ENCODE results near the gene ZNF148.

ZNF148 gene

GRCh38 chr3:125267460-125267859 lies 107.7 kb downstream of the ZNF148 start:
- no peak for DNase-seq

DNA sequence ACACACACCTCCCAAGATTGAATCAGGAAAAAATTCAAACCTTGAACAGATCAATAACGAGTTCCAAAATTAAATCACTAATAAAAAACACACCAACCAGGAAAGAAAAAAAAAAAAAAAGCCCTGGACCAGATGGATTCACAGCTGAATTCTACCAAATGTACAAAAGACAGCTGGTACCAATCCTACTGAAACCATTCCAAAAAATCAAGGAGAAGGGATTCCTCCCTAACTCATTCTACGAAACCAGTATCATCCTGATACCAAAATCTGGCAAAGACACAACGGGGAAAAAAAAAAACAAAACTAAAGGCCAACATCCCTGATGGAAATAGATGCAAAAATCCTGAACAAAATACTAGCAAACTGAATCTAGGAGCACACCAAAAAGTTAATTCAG lies 108.2 kb downstream of the ZNF148 start:
- no peak for DNase-seq

- DNase-seq = no peak
These were observed 113.0 kb downstream of the ZNF148 start for GRCh38 chr3:125262161-125262560.

GRCh38 chr3:125261031-125261430 lies 114.1 kb downstream of the ZNF148 start:
- no peak for DNase-seq

DNA sequence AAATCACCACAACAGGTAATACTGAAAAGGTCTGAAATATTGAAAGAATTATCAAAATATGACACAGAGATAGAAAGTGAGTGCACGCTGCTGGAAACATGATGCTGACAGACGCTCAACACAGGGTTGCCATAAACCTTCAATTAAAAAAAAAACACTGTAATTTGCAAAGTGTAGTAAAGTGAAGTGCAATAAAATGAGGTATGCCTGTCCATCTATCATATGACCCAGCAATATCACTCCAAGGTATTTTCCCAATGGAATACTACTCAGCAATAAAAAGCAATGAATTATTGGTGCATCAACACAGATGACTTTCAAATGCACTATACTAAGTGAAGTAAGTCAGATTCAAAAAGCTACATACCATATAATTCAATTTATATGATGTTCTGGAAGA lies 115.0 kb downstream of the ZNF148 start:
- DNase-seq = no peak

GRCh38 chr3:125257536-125257935 lies 117.6 kb downstream of the ZNF148 start:
- DNase-seq = no peak

DNA sequence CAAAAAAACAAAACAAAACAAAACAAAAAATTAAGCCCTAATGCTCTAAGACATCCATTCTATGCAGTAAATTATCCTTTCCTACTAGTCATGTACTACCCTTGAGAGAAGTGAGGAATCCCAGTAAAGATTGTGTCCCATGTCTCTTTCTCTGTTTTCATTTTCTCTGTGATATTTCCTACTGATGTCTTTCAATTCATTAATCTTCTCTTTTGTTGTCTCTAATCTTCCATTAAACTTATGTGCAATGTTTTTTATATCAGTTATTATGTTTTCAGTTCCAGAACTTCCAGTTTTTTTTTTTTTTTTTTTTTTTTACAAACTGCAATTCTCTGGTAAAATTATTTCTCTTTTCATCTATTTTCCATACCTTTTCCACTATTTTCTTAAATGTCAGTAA lies 118.5 kb downstream of the ZNF148 start:
- no peak for DNase-seq

DNA sequence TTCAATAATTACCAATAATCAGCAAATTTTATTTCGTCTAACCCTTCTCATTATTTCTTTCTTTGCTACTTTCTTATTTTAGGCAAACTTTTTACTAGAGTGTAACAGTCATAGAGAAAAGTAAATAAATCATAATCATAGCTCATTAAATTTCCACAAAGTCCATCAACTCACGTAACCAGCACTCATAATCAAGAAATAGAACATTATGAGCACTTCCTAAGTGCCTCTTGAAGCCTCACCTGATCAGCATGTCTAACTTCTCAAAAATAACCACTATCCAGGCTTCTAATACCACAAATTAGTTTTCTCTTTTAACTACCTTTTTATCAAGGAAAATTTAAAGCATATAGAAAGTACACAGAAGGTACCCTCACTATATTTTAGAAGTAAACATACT lies 124.2 kb downstream of the ZNF148 start:
- no peak for DNase-seq

- DNase-seq = no peak
These were observed 128.9 kb downstream of the ZNF148 start for GRCh38 chr3:125246237-125246636.

- DNase-seq = no peak
These were observed 129.6 kb downstream of the ZNF148 start for GRCh38 chr3:125245521-125245920.

- no peak for DNase-seq
These were observed 134.6 kb downstream of the ZNF148 start for GRCh38 chr3:125240496-125240895.

GRCh38 chr3:125239266-125239665 lies 135.9 kb downstream of the ZNF148 start:
- no peak for DNase-seq

GRCh38 chr3:125238759-125239158 lies 136.4 kb downstream of the ZNF148 start:
- DNase-seq = no peak

DNA sequence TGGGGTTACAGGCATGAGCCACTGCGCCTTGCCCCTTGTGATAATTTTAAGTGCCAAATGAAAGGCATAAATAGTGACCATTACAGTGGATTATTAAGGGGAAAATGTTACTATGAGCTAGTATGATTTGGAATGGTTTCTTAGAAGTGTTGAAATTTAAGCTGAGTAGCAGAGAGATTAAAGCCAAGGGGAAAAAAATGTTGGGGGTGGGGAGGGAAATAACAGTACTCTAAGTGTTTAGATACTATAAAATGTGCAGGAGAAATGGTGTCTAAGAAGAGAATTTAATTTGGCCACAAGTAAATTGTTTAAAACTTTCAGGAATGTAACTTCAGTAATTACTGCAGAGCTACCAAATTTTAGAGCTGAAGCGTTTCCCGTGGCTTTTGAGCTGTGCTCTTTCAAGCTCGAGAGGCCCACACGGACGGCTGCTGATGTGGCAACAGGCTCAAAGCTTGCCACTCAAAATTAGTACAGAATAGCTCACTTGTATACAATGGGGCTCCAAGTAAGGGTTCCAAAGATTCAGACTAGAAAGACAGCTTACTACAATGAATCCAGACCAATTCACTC lies 138.7 kb downstream of the ZNF148 start:
- DNase-seq = no peak

DNA sequence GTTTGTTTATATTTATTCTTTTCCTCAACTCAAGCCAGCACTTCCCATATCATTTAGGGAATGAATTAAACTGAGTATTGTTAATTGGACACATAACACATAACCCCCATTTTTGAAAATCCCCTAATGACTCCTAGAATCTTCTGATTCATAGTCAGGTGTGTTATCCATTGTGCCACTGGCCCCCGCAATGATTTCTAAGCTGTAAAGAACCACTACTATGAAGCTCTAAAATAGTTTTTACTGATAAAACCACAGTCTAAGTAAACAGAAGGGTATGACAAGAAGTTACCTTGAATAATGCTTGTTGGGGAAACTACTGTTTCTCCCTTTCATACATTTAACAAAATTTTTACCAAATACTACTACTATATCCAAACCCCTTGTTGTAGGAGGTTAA lies 140.3 kb downstream of the ZNF148 start:
- DNase-seq = no peak

- no peak for DNase-seq
These were observed 142.7 kb downstream of the ZNF148 start for GRCh38 chr3:125232401-125232800.

GRCh38 chr3:125231895-125232294 lies 143.2 kb downstream of the ZNF148 start:
- no peak for DNase-seq

DNA sequence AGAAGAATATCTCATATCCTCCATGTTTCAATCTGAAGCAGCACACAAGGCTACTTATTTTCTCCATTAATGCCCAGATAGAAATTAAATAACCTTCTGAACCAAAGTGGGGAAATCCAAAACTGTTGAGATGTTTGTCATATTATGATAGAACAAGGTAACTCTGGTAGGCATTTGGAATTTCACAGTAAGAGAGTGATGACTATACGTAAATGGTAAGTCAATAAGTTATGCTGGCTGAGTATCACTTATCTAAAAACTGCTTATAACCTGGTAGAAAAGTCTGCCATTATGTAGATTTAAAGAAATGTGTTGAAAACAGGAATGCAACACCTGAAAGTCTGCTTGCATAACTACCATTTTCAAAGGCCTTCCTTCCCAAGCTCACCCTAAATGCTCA lies 145.4 kb downstream of the ZNF148 start:
- no peak for DNase-seq

GRCh38 chr3:125229168-125229567 lies 146.0 kb downstream of the ZNF148 start:
- no peak for DNase-seq

- no peak for DNase-seq
These were observed 153.3 kb downstream of the ZNF148 start for GRCh38 chr3:125221831-125222230.

- no peak for DNase-seq
These were observed 154.2 kb downstream of the ZNF148 start for GRCh38 chr3:125220727-125221429.

DNA sequence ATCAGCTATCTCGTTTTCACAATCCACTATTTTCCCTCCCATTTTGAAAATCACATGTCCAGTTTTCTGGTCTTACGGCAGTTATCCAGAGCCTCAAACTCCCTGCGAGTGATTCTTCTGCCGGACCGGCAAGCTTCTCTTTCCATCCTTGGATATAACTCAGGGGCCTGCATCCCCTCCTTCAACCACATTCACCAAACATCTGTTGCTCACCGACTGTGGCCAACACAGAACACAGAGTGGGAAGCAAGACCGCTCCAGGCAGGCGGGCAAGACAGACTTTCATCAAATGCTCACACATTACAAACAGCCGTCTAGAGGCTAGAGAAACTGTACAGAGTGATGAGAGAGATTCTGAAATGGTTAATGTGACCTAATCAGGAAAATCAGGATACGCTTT lies 154.9 kb downstream of the ZNF148 start:
- no peak for DNase-seq

- DNase-seq = no peak
These were observed 155.8 kb downstream of the ZNF148 start for GRCh38 chr3:125219261-125219701.

GRCh38 chr3:125214738-125215137 lies 160.4 kb downstream of the ZNF148 start:
- peak; percentile 18 for DNase-seq

- no peak for DNase-seq
These were observed 161.1 kb downstream of the ZNF148 start for GRCh38 chr3:125213946-125214542.
